ENCODE data around the gene NHLH1. TPM values are rescaled to one million over a fixed set of nuclear protein-coding genes. Genes with fewer than 3 reads are reported as not detected.

The NHLH1 gene
- total RNA-seq, 1 experiment from 2014 or later = 0.70 TPM

- no peak for TF ChIP-seq GTF2I (CRISPR knock-in tag; conservative IDR thresholded peaks at IDR 0.05)
- no peak for TF ChIP-seq ZNF512 (CRISPR knock-in tag; IDR thresholded peaks at IDR 0.05; ENCODE audit: borderline replicate concordance)
- no peak for TF ChIP-seq CTCF (IDR thresholded peaks at IDR 0.05)
- no peak; the same call in 1 of the 2 replicates for TF ChIP-seq FOXK1 (CRISPR knock-in tag; IDR thresholded peaks at IDR 0.05)
- no peak for TF ChIP-seq ZNF121 (CRISPR knock-in tag; IDR thresholded peaks at IDR 0.05)
- TF ChIP-seq ZNF219 (CRISPR knock-in tag; IDR thresholded peaks at IDR 0.05; ENCODE audit: borderline replicate concordance) = no peak
- 0 out of 2 replicates have a peak, but pooled peaks have one; percentile 23 for TF ChIP-seq ATF1 (CRISPR knock-in tag; IDR thresholded peaks at IDR 0.05)
- peak; percentile 71; the same call in 1 of the 2 replicates for TF ChIP-seq TP53 (CRISPR knock-in tag; IDR thresholded peaks at IDR 0.05)
- TF ChIP-seq ZNF416 (CRISPR knock-in tag; IDR thresholded peaks at IDR 0.05) = no peak
- TF ChIP-seq USF1 (CRISPR knock-in tag; IDR thresholded peaks at IDR 0.05) = no peak
- TF ChIP-seq NFE2L1 (CRISPR knock-in tag; IDR thresholded peaks at IDR 0.05) = no peak
- no peak for TF ChIP-seq ZNF396 (CRISPR knock-in tag; IDR thresholded peaks at IDR 0.05; ENCODE audit: borderline replicate concordance)
- no peak for TF ChIP-seq RELA (CRISPR knock-in tag; IDR thresholded peaks at IDR 0.05; ENCODE audit: borderline replicate concordance)
- TF ChIP-seq SMAD4 (CRISPR knock-in tag; IDR thresholded peaks at IDR 0.05) = no peak
- TF ChIP-seq USF2 (CRISPR knock-in tag; IDR thresholded peaks at IDR 0.05) = no peak
- TF ChIP-seq ZBTB21 (CRISPR knock-in tag; IDR thresholded peaks at IDR 0.05; ENCODE audit: borderline replicate concordance) = 0 out of 2 replicates have a peak, but pooled peaks have one; percentile 68
- TF ChIP-seq EMX1 (CRISPR knock-in tag; IDR thresholded peaks at IDR 0.05) = no peak
- 0 out of 2 replicates have a peak, but pooled peaks have one; percentile 49 for TF ChIP-seq AR (CRISPR knock-in tag; IDR thresholded peaks at IDR 0.05)
- TF ChIP-seq HMGA2 (CRISPR knock-in tag; IDR thresholded peaks at IDR 0.05) = no peak
- TF ChIP-seq ATF6 (CRISPR knock-in tag; IDR thresholded peaks at IDR 0.05) = no peak
- TF ChIP-seq ELF4 (CRISPR knock-in tag; IDR thresholded peaks at IDR 0.05; ENCODE audit: low read depth) = no peak
- TF ChIP-seq CREB1 (CRISPR knock-in tag; IDR thresholded peaks at IDR 0.05) = no peak
- 0 out of 2 replicates have a peak, but pooled peaks have one; percentile 20 for TF ChIP-seq ESRRA (CRISPR knock-in tag; IDR thresholded peaks at IDR 0.05; ENCODE audit: borderline replicate concordance)
- no peak for TF ChIP-seq E2F1 (CRISPR knock-in tag; IDR thresholded peaks at IDR 0.05)
Observed at GRCh38 chr1:160400223-160400645, 33.4 kb downstream of the NHLH1 start, which contains the start of gene VANGL2 (continued).

Data from WTC11 (cell line).